ENCODE data around the gene BCAP31. TPM values are rescaled to one million over a fixed set of nuclear protein-coding genes. Genes with fewer than 3 reads are reported as not detected.
"Not testable (repeated sequence)": the region's sequence is repeated elsewhere in the genome, so short reads cannot be mapped to it uniquely, and the experiment has no call there.

The BCAP31 gene
- total RNA-seq, 4 donors from 2014 or later: 76.4 to 129 (median 101) TPM

GRCh38 chrX:153696100-153696499 lies 28.1 kb downstream of the BCAP31 start:
- H3K27me3 ChIP-seq: no peaks in the 10 kb centered on the region
- peaks cover 0 to 48% (median 25%) of the 10 kb centered on the region in 4 donors for H3K36me3 ChIP-seq
- DNase-seq (ENCODE audit: extremely low spot score): no peak
- no peak overlapping the region for H3K4me3 ChIP-seq
- TF ChIP-seq POLR2AphosphoS5 (IDR thresholded peaks at IDR 0.05) (no peak), CTCF (IDR thresholded peaks at IDR 0.05) (no peak), POLR2A (IDR thresholded peaks at IDR 0.05; ENCODE audit: low read depth) (no peak), EP300 (IDR thresholded peaks at IDR 0.05) (no peak)
- H3K27ac ChIP-seq (replicated peaks in 1 of 4): no peak overlapping the region
- intact Hi-C loops (cut with DNase I): no loop called here
- peaks cover 0 to 24% (median 8%) of the 10 kb centered on the region in 4 donors for H3K4me1 ChIP-seq
- WGBS: 78% methylated on average over 8 of the region's 15 CpGs
- H3K9me3 ChIP-seq: no peaks in the 10 kb centered on the region

- WGBS: 76% methylated on average over 16 of the region's 23 CpGs
- H3K9me3 ChIP-seq: no peaks in the 10 kb centered on the region
- no peak for DNase-seq (ENCODE audit: extremely low spot score)
- peaks cover 0 to 28% (median 18%) of the 10 kb centered on the region in 4 donors for H3K4me1 ChIP-seq
- no peaks in the 10 kb centered on the region for H3K27me3 ChIP-seq
- intact Hi-C loops (cut with DNase I): no loop called here
- peaks cover 0 to 37% (median 20%) of the 10 kb centered on the region in 4 donors for H3K36me3 ChIP-seq
- TF ChIP-seq POLR2A (IDR thresholded peaks at IDR 0.05; ENCODE audit: low read depth): no peak
- no peak for TF ChIP-seq POLR2AphosphoS5 (IDR thresholded peaks at IDR 0.05)
- TF ChIP-seq CTCF (IDR thresholded peaks at IDR 0.05): no peak
- TF ChIP-seq EP300 (IDR thresholded peaks at IDR 0.05): no peak
- H3K27ac ChIP-seq (replicated peaks in 1 of 4): no peak overlapping the region
- H3K4me3 ChIP-seq: no peak overlapping the region
Measured at GRCh38 chrX:153694687-153695270, 29.4 kb downstream of the BCAP31 start.

GRCh38 chrX:153694256-153694655 lies 29.9 kb downstream of the BCAP31 start:
- intact Hi-C loops (cut with DNase I); H3K27me3 ChIP-seq; H3K9me3 ChIP-seq; DNase-seq (ENCODE audit: extremely low spot score); H3K4me3 ChIP-seq; H3K27ac ChIP-seq (replicated peaks in 1 of 4): not testable (repeated sequence)
- H3K36me3 ChIP-seq: peaks cover 0 to 34% (median 20%) of the 10 kb centered on the region in 4 donors
- WGBS: 86% methylated on average over 15 of the region's 16 CpGs
- peaks cover 0 to 27% (median 20%) of the 10 kb centered on the region in 4 donors for H3K4me1 ChIP-seq

DNA sequence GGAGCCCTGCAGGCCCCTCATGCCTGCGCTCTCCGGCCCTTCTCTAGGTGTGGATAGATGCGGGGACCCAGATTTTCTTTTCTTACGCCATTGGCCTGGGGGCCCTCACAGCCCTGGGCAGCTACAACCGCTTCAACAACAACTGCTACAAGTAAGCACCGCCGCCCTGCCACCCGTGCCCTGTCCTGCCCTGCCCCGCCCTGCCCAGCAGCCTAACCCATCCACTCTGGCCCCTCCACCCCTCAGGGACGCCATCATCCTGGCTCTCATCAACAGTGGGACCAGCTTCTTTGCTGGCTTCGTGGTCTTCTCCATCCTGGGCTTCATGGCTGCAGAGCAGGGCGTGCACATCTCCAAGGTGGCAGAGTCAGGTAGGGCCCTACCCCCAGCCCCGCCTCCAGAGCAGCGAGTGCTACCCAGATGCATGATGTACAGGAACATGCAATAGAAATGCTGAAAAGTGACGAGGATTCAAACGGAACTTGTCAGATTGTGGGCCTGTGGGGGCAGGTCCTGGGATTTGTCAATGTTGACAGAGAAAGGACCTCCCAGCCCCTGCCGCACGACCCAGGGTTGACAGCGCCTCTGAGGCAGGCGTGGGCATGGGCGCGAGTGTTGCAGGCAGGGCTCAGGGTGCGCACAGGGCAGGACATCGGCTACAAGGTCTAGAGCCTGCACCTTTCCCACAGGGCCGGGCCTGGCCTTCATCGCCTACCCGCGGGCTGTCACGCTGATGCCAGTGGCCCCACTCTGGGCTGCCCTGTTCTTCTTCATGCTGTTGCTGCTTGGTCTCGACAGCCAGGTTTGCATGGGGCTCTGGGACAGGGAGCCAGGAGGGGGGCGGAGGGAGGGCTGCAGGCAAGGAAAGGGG lies 30.7 kb downstream of the BCAP31 start:
- peaks cover 0 to 31% (median 20%) of the 10 kb centered on the region in 4 donors for H3K36me3 ChIP-seq
- no peaks in the 10 kb centered on the region for H3K27me3 ChIP-seq
- WGBS: 80% methylated on average over 10 of the region's 31 CpGs
- TF ChIP-seq POLR2A (IDR thresholded peaks at IDR 0.05; ENCODE audit: low read depth) (no peak), EP300 (IDR thresholded peaks at IDR 0.05) (no peak), POLR2AphosphoS5 (IDR thresholded peaks at IDR 0.05) (no peak), CTCF (IDR thresholded peaks at IDR 0.05) (no peak)
- H3K4me1 ChIP-seq: peaks cover 0 to 27% (median 22%) of the 10 kb centered on the region in 4 donors
- intact Hi-C loops (cut with DNase I): no loop called here
- no peaks in the 10 kb centered on the region for H3K9me3 ChIP-seq
- H3K27ac ChIP-seq (replicated peaks in 1 of 4): no peak overlapping the region
- H3K4me3 ChIP-seq: no peak overlapping the region
- DNase-seq (ENCODE audit: extremely low spot score): no peak

DNA sequence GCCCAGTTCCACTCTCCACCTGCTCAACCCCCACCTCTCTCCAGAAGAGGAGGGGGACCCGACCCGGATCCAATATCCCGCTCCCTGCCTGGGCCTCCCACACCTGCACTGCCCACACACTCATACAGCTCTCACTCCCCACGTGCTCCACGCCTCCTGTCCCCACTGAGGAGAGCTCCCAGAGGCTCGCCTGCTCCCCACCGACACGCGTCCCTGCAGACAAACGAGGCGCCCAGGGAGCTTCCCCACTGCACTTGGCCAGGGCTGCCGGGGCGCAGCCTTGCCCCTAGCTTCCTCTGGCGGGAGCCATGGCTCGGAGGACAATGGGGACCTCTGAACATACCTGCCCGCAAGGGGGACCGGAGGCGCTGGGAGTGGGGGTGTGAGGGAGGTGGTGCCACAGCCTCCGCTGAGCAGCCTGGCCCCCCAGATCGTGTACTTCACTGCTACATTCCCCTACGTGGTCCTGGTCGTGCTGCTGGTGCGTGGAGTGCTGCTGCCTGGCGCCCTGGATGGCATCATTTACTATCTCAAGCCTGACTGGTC lies 31.5 kb downstream of the BCAP31 start:
- H3K4me3 ChIP-seq: no peak overlapping the region
- no peak overlapping the region for H3K27ac ChIP-seq (replicated peaks in 1 of 4)
- peaks cover 0 to 31% (median 20%) of the 10 kb centered on the region in 4 donors for H3K36me3 ChIP-seq
- no peak for TF ChIP-seq POLR2A (IDR thresholded peaks at IDR 0.05; ENCODE audit: low read depth)
- no peak for TF ChIP-seq POLR2AphosphoS5 (IDR thresholded peaks at IDR 0.05)
- TF ChIP-seq EP300 (IDR thresholded peaks at IDR 0.05): no peak
- H3K4me1 ChIP-seq: peaks cover 0 to 27% (median 22%) of the 10 kb centered on the region in 4 donors
- H3K9me3 ChIP-seq: no peaks in the 10 kb centered on the region
- WGBS: 72% methylated on average over 19 of the region's 24 CpGs
- H3K27me3 ChIP-seq: no peaks in the 10 kb centered on the region
- no peak for DNase-seq (ENCODE audit: extremely low spot score)
- intact Hi-C loops (cut with DNase I): no loop called here

Measured in esophagus muscularis mucosa (tissue), 4 donors.